Fibroblast of villous mesenchyme (primary cell): ENCODE results near the gene OCIAD1. TPM values are rescaled to one million over a fixed set of nuclear protein-coding genes. Genes with fewer than 3 reads are reported as not detected.
"Not testable (repeated sequence)": the region's sequence is repeated elsewhere in the genome, so short reads cannot be mapped to it uniquely, and the experiment has no call there.

Source experiments
- DNase-seq: peaks from one replicate; pipeline ENCODE4 v3.0.0-alpha.2; 2010; ENCODE audit warnings: low read depth
- H3K4me3 ChIP-seq: 2 replicates; pipeline ENCODE4 v1.5.1; 2011; ENCODE audit warnings: low read depth, mild to moderate bottlenecking, low read length
- total RNA-seq: library from RNA; depleted of rRNA; stranded (reverse); fragments of >200 nt; gene quantifications from 2 replicates; pipeline ENCODE4 v1.2.3, GENCODE V29; 2012
- TF ChIP-seq, protein P1 (sequence below): IDR thresholded peaks from 2 replicates; pipeline ENCODE4 v1.5.1; 2012; ENCODE audit warnings: low read depth, mild to moderate bottlenecking, low read length; ENCODE audit not compliant: insufficient read depth

Gene OCIAD1
- total RNA-seq, 1 donor, result 123 TPM

DNA sequence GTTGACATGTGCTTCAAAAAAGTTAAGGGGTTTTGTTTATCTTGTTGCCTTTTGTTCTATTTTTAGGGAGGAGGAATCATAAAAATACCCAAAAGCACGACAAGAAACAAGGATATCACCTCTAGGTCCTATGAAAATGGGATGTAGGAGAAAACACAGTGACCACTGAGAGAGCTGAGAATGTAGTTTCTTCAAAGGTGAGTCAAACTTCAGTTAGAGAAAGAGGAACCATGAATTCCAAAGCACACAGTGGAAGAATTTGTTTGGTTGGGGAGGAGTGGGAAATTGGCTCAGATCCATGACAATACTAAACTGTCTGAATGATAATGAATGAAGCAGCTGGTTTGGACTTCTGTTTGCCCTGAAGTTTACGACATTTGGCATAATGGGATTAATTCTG is 31.7 kb upstream of the OCIAD1 start:
- H3K4me3 ChIP-seq, result no peak overlapping the region
- TF ChIP-seq, protein P1, sequence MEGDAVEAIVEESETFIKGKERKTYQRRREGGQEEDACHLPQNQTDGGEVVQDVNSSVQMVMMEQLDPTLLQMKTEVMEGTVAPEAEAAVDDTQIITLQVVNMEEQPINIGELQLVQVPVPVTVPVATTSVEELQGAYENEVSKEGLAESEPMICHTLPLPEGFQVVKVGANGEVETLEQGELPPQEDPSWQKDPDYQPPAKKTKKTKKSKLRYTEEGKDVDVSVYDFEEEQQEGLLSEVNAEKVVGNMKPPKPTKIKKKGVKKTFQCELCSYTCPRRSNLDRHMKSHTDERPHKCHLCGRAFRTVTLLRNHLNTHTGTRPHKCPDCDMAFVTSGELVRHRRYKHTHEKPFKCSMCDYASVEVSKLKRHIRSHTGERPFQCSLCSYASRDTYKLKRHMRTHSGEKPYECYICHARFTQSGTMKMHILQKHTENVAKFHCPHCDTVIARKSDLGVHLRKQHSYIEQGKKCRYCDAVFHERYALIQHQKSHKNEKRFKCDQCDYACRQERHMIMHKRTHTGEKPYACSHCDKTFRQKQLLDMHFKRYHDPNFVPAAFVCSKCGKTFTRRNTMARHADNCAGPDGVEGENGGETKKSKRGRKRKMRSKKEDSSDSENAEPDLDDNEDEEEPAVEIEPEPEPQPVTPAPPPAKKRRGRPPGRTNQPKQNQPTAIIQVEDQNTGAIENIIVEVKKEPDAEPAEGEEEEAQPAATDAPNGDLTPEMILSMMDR, result no peak
- DNase-seq, result no peak

DNA sequence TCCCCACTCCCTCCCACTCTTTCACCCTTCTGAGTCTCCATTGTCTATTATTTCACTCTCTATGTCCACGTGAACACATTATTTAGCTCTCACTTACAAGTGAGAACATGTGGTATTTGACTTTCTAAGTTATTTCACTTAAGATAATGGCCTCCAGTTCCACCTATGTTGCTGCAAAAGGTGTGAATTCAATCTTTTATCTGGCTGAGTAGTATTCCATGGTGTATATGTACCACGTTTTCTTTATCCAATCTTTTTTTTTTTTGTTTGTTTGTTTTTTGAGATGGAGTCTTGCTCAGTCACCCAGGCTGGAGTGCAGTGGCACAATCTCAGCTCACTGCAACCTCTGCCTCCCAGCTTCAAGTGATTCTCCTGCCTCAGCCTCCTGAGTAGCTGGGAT is 30.7 kb upstream of the OCIAD1 start:
- not testable (repeated sequence) for DNase-seq

DNA sequence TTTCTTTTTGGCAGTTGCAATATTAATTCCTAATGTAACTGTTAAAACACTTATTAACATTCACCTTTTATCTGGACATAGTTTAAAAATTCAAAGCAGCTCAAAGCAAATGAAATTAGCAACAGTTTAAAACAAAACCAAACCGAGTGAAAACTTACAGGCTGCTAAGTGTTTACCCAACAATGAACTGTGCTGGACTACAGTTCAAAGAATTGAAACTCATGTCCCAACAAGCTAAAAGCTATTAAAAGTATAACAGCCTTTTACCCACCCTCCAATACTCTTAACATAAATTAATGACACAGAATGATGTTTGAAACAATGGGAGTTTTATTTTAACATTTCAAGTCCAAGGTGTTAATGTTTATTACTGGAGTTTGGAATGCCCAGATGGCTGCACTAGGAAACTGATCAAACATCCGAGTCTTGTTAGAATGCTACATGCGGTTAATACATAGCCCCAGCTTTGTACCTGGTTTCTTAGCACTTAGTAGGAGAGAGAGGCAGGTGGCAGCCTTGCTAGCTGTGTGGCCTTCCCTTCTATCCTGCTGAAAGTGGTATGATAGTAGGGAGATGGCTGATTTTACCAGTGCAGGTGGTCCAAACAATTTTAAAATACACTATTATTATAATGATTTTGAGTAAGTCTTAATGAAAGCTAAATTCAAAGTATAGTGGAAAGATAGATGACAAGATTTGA is 29.7 kb upstream of the OCIAD1 start:
- DNase-seq, result no peak
- TF ChIP-seq, protein P1, result no peak
- H3K4me3 ChIP-seq, result no peak overlapping the region

More for the DNA sequence above, 30.7 kb upstream of the OCIAD1 start:
- H3K4me3 ChIP-seq, result not testable (repeated sequence)

DNA sequence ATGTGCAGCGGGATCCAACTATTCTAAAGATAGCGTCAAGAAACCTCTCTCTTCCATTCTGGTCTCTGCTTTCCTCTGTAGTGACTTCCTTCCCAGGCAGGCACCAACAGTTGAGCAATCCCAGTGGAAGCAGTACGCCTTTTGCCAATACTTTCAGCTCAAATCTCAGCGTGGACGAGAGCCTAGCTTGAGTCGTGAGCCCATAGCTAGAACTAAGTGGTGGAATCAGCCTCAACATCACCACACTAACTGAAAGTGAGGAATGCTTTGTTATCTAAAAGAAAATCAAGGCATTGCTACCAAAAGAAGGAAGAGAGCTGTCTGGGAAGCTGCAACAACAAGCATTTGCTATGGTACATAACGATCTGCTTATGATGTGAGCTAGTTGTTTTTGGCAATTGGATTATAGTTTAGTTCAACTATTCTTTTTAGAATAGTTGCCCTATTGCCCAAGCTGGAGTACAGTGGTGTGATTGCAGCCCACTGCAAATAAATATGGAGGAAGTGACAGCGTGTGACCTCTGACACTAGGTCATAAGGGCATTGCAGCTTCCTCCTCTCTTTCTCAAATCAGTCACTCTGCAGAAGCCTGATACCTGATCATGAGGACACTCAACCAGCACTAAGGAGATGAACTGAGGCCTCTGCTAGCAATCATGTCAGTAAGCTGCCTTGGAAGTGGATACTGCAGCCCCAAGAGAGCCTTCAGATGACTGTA is 26.1 kb upstream of the OCIAD1 start:
- TF ChIP-seq, protein P1, result no peak
- no peak for DNase-seq
- H3K4me3 ChIP-seq, result no peak overlapping the region

DNA sequence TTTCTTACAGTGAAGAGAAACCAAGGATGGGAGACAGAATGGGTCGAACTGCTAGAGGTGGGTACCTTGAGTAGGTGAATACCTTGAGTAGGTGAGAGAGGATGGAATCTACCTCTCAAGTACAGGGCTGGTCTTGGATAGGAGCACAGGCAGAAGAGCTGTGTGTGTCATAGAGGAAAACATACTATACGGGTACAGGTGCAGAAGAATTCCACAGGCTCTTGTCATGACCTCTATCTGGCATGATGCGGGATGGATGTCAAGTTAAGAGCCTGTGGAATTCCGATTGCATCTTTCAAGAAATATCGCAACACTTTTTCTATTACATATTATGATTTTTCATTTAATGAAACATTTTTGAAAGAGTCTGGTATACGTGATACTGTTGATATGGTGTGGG is 18.0 kb upstream of the OCIAD1 start:
- DNase-seq, result no peak
- TF ChIP-seq, protein P1, result no peak
- H3K4me3 ChIP-seq, result no peak overlapping the region

DNA sequence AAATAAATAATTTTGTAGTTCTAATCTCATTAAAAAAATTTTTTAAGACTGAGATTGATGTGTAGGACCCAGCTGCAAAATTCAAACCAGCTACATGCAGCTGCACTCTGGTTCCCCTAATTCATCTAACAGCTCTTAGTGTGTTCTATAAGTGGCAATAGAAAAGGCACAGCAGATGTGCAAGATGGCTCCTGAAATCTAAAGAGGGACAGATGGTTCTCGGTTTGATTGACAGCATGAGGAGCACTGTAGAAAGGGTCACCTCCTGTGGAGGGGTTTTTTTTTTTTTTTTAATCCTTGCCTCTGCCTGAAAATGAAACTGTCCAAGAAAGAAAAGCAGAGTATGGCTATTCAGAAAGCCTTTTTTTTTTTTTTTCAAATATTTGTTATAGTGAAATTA is 16.9 kb upstream of the OCIAD1 start:
- no peak for DNase-seq
- H3K4me3 ChIP-seq, result no peak overlapping the region
- TF ChIP-seq, protein P1, result no peak

DNA sequence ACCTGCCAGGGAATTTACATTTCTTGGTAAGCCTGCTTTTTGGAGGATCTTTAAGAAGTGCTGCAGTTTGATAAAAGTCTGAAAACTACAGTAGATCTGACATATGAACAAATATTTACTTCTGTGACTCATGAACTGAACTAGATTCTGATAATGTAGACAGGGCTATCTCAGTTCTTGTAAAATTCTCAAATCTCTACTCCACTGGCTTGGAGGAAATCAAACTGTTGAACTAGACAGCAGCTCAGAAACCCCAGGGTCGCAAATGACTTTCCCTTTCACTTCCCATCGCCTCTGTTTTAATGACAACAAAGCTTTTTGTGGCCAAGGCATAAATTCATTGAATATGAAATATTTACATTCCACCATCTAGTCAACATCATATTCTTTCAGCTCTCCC is 15.4 kb upstream of the OCIAD1 start:
- no peak overlapping the region for H3K4me3 ChIP-seq
- no peak for DNase-seq
- TF ChIP-seq, protein P1, result no peak

DNA sequence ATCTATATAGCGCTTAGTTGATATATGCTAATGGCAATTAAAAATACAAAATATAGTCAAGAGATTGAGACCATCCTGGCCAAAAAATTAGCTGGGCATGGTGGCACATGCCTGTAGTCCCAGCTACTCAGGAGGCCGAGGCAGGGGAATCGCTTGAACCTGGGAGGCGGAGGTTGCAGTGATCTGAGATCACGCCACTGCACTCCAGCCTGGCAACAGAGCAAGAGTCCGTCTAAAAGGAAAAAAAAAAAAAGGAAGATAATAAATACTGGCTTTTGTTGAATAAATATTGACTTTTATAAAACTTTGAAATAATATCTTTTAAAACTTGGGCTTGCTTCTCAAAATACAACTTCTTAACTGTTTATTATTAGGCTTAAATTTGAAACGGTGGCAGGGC is 14.6 kb upstream of the OCIAD1 start:
- not testable (repeated sequence) for DNase-seq, H3K4me3 ChIP-seq
